Measurements from ENCODE around the gene KCNQ1. TPM values are rescaled to one million over a fixed set of nuclear protein-coding genes. Genes with fewer than 3 reads are reported as not detected.

The KCNQ1 gene
- total and polyA plus RNA-seq, 2 donors (not counting 1 experiment from before 2014, with no cell fraction given) = not detected

DNA sequence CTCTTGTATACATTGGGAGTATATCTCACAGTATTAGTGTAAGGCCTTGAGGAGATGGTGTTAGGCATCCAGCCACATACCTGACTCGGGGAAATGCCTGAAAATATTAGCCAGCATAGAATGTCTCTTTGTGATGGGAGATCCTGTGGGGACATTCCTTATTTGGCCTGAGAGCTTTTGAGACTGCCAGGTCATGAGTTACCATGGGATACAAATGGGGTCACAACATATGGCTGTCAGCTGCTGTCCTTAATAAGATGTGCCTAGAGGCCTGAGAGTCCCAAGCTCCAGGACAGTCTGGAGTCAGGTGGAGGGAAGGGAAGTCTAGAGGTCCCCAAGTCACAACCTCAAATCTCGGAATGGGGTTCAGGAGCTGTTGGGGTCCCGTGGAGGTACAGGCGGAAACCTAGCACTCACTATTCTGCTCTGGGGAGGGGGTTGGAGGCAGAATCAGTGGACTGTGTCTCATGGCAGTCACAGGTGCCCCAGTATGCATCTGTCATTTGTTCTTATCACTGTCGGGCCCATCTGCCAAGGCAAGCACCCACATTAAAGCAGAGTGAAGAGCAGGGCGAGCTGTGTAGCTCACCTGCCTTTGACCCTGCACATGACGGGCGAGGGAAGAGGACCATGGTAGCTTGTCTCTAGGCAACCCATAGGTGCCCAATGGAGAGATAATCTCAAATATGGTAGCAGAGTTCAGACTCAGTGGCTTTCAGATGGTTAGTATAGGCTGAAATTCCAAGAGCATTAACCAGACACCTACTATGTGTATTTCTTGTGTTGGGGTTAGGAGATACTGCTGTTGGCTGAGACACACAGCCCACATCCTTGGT, 225.0 kb downstream of the KCNQ1 start:
- Histone ChIP-seq H3K27me3 (ENCODE audit: control insufficient read depth, insufficient read depth, low read length) (no peaks in the 10 kb centered on the region), H3K4me1 (ENCODE audit: control insufficient read depth, extremely low read depth, insufficient read depth, low read length) (no peaks in the 10 kb centered on the region), H3K9ac (ENCODE audit: insufficient read depth, low read length) (no peak overlapping the region), H3K4me2 (ENCODE audit: extremely low read depth, insufficient read depth, low read length) (no peak overlapping the region), H3K36me3 (ENCODE audit: control insufficient read depth, insufficient read depth, low read length) (no peaks in the 10 kb centered on the region), H4K20me1 (ENCODE audit: control insufficient read depth, extremely low read depth, insufficient read depth, low read length) (no peaks in the 10 kb centered on the region), H3K27ac (ENCODE audit: insufficient read depth, low read length) (no peak overlapping the region), H3K79me2 (ENCODE audit: control insufficient read depth, insufficient read depth, low read length) (no peaks in the 10 kb centered on the region), H3K9me3 (ENCODE audit: control insufficient read depth, insufficient read depth, low read depth, low read length) (no peaks in the 10 kb centered on the region), H2AFZ (ENCODE audit: low read length) (no peak overlapping the region), H3K4me3 (replicated peaks in 1 of 4; ENCODE audit: control extremely low read depth in 1 of 4, insufficient read depth in 1 of 4, low read depth in 3 of 4, low read length in 4 of 4) (no peak overlapping the region)
- no peak for DNase-seq (ENCODE audit: low read depth in 2 of 2)
- TF ChIP-seq, protein P1, sequence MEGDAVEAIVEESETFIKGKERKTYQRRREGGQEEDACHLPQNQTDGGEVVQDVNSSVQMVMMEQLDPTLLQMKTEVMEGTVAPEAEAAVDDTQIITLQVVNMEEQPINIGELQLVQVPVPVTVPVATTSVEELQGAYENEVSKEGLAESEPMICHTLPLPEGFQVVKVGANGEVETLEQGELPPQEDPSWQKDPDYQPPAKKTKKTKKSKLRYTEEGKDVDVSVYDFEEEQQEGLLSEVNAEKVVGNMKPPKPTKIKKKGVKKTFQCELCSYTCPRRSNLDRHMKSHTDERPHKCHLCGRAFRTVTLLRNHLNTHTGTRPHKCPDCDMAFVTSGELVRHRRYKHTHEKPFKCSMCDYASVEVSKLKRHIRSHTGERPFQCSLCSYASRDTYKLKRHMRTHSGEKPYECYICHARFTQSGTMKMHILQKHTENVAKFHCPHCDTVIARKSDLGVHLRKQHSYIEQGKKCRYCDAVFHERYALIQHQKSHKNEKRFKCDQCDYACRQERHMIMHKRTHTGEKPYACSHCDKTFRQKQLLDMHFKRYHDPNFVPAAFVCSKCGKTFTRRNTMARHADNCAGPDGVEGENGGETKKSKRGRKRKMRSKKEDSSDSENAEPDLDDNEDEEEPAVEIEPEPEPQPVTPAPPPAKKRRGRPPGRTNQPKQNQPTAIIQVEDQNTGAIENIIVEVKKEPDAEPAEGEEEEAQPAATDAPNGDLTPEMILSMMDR (conservative IDR thresholded peaks at IDR 0.05 in 1 of 2, IDR thresholded peaks at IDR 0.05 in 1 of 2; ENCODE audit: low read depth in 1 of 2, low read length in 2 of 2) = no peak
- no peak for TF ChIP-seq EZH2 (IDR thresholded peaks at IDR 0.05; ENCODE audit: low read length, missing control alignments)

DNA sequence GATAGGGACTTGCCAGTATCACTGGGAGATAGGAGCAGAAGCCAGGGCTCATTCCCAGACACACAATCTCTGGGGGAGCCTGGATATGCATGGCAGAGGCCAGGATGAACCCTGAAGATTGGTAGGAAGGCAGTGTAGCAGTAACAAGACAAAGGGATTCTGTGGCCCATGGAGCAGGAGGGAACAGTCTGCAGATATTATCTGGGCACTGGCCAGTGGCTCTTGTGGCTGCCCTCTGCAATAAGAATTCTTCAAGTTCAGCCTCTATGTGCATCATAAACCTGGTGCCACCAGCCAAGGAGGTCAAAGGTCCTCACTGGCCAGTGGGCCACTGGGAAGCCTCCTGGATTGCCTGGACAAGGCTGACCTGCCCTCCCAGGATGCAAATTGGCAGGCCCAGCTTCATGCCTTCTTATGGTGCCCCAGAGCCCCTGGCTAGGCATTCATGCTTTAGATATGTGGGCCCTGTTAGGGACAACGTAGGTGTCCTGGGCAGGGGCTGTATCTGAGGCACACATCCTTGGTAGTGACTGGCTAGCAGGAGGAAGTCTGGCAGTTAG, 225.8 kb downstream of the KCNQ1 start:
- Histone ChIP-seq H3K4me1 (ENCODE audit: control insufficient read depth, extremely low read depth, insufficient read depth, low read length) (no peaks in the 10 kb centered on the region), H3K36me3 (ENCODE audit: control insufficient read depth, insufficient read depth, low read length) (no peaks in the 10 kb centered on the region), H3K9ac (ENCODE audit: insufficient read depth, low read length) (no peak overlapping the region), H3K79me2 (ENCODE audit: control insufficient read depth, insufficient read depth, low read length) (no peaks in the 10 kb centered on the region), H3K4me2 (ENCODE audit: extremely low read depth, insufficient read depth, low read length) (no peak overlapping the region), H3K27me3 (ENCODE audit: control insufficient read depth, insufficient read depth, low read length) (no peaks in the 10 kb centered on the region), H3K27ac (ENCODE audit: insufficient read depth, low read length) (no peak overlapping the region), H3K9me3 (ENCODE audit: control insufficient read depth, insufficient read depth, low read depth, low read length) (no peaks in the 10 kb centered on the region), H3K4me3 (replicated peaks in 1 of 4; ENCODE audit: control extremely low read depth in 1 of 4, insufficient read depth in 1 of 4, low read depth in 3 of 4, low read length in 4 of 4) (no peak overlapping the region), H2AFZ (ENCODE audit: low read length) (no peak overlapping the region), H4K20me1 (ENCODE audit: control insufficient read depth, extremely low read depth, insufficient read depth, low read length) (no peaks in the 10 kb centered on the region)
- TF ChIP-seq, protein P1 (conservative IDR thresholded peaks at IDR 0.05 in 1 of 2, IDR thresholded peaks at IDR 0.05 in 1 of 2; ENCODE audit: low read depth in 1 of 2, low read length in 2 of 2) = no peak
- no peak for TF ChIP-seq EZH2 (IDR thresholded peaks at IDR 0.05; ENCODE audit: low read length, missing control alignments)
- DNase-seq (ENCODE audit: low read depth in 2 of 2) = no peak

DNA sequence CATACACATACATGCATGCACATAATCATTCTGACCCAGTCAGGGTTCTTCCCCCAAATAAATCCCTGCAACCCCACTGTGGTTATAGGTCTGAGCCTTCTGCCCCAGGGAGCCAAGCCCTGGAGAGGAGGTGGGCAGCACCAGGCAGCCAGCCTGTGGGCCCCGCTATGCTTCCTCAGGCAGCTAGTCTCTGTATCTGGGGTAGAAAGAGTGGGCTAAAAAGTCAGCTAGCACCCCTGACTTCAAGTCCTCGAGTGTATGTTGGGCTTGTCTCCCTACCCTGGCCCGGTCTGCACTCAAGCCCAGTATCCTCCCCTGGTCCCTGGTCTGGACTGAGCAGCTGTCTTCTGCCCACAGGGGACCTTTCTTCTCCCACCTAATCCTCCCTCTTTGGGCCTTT, 226.9 kb downstream of the KCNQ1 start:
- Histone ChIP-seq H2AFZ (ENCODE audit: low read length) (no peak overlapping the region), H3K9me3 (ENCODE audit: control insufficient read depth, insufficient read depth, low read depth, low read length) (no peaks in the 10 kb centered on the region), H3K79me2 (ENCODE audit: control insufficient read depth, insufficient read depth, low read length) (no peaks in the 10 kb centered on the region), H3K36me3 (ENCODE audit: control insufficient read depth, insufficient read depth, low read length) (no peaks in the 10 kb centered on the region), H3K9ac (ENCODE audit: insufficient read depth, low read length) (no peak overlapping the region), H3K27ac (ENCODE audit: insufficient read depth, low read length) (no peak overlapping the region), H4K20me1 (ENCODE audit: control insufficient read depth, extremely low read depth, insufficient read depth, low read length) (no peaks in the 10 kb centered on the region), H3K4me2 (ENCODE audit: extremely low read depth, insufficient read depth, low read length) (no peak overlapping the region), H3K4me1 (ENCODE audit: control insufficient read depth, extremely low read depth, insufficient read depth, low read length) (no peaks in the 10 kb centered on the region), H3K4me3 (replicated peaks in 1 of 4; ENCODE audit: control extremely low read depth in 1 of 4, insufficient read depth in 1 of 4, low read depth in 3 of 4, low read length in 4 of 4) (no peak overlapping the region), H3K27me3 (ENCODE audit: control insufficient read depth, insufficient read depth, low read length) (no peaks in the 10 kb centered on the region)
- no peak for DNase-seq (ENCODE audit: low read depth in 2 of 2)
- TF ChIP-seq, protein P1 (conservative IDR thresholded peaks at IDR 0.05 in 1 of 2, IDR thresholded peaks at IDR 0.05 in 1 of 2; ENCODE audit: low read depth in 1 of 2, low read length in 2 of 2) = no peak
- no peak for TF ChIP-seq EZH2 (IDR thresholded peaks at IDR 0.05; ENCODE audit: low read length, missing control alignments)

Data from fibroblast of lung (primary cell).